ENCODE results near the gene CC2D1A.
"Not testable (repeated sequence)": the region's sequence is repeated elsewhere in the genome, so short reads cannot be mapped to it uniquely, and the experiment has no call there.

CC2D1A gene

GRCh38 chr19:13908674-13909073 is 2.7 kb downstream of the CC2D1A start:
- DNase-seq (ENCODE audit: low read depth in 2 of 2), result no peak

GRCh38 chr19:13909430-13909829 is 3.4 kb downstream of the CC2D1A start:
- DNase-seq (ENCODE audit: low read depth in 2 of 2), result no peak

GRCh38 chr19:13913352-13913751 is 7.4 kb downstream of the CC2D1A start:
- no peak for DNase-seq (ENCODE audit: low read depth in 2 of 2)

- DNase-seq (ENCODE audit: low read depth in 2 of 2), result no peak
These were observed 8.8 kb downstream of the CC2D1A start for GRCh38 chr19:13914777-13915176.

GRCh38 chr19:13917888-13918406 is 11.9 kb downstream of the CC2D1A start:
- no peak for DNase-seq (ENCODE audit: low read depth in 2 of 2)

- DNase-seq (ENCODE audit: low read depth in 2 of 2), result no peak
These were observed 12.9 kb downstream of the CC2D1A start for GRCh38 chr19:13918726-13919411.

GRCh38 chr19:13920524-13920923 is 14.5 kb downstream of the CC2D1A start:
- no peak for DNase-seq (ENCODE audit: low read depth in 2 of 2)

- no peak for DNase-seq (ENCODE audit: low read depth in 2 of 2)
These were observed 15.1 kb downstream of the CC2D1A start for GRCh38 chr19:13920940-13921747.

GRCh38 chr19:13922118-13922517 is 16.1 kb downstream of the CC2D1A start:
- DNase-seq (ENCODE audit: low read depth in 2 of 2), result not testable (repeated sequence)

- DNase-seq (ENCODE audit: low read depth in 2 of 2), result no peak
These were observed 17.4 kb downstream of the CC2D1A start for GRCh38 chr19:13923194-13923987.

GRCh38 chr19:13926010-13926409 is 20.0 kb downstream of the CC2D1A start:
- DNase-seq (ENCODE audit: low read depth in 2 of 2), result no peak

- no peak for DNase-seq (ENCODE audit: low read depth in 2 of 2)
These were observed 20.7 kb downstream of the CC2D1A start for GRCh38 chr19:13926715-13927114.

- no peak for DNase-seq (ENCODE audit: low read depth in 2 of 2)
These were observed 23.3 kb downstream of the CC2D1A start for GRCh38 chr19:13929340-13929739.

GRCh38 chr19:13929956-13930355 is 24.0 kb downstream of the CC2D1A start:
- DNase-seq (ENCODE audit: low read depth in 2 of 2), result no peak

GRCh38 chr19:13930402-13930801 is 24.4 kb downstream of the CC2D1A start:
- DNase-seq (ENCODE audit: low read depth in 2 of 2), result no peak

- no peak for DNase-seq (ENCODE audit: low read depth in 2 of 2)
These were observed 25.6 kb downstream of the CC2D1A start for GRCh38 chr19:13931391-13932148.

- DNase-seq (ENCODE audit: low read depth in 2 of 2), result no peak
These were observed 26.2 kb downstream of the CC2D1A start for GRCh38 chr19:13932149-13932637.

GRCh38 chr19:13932911-13933393 is 27.0 kb downstream of the CC2D1A start:
- DNase-seq (ENCODE audit: low read depth in 2 of 2), result no peak

GRCh38 chr19:13934785-13935109 is 28.7 kb downstream of the CC2D1A start:
- DNase-seq (ENCODE audit: low read depth in 2 of 2), result no peak

GRCh38 chr19:13935765-13936510 is 29.9 kb downstream of the CC2D1A start:
- DNase-seq (ENCODE audit: low read depth in 2 of 2), result no peak

All from stimulated activated CD8-positive, alpha-beta memory T cell treated with anti-CD3 and anti-CD28 coated beads, Interleukin-2, amount 100 ng/mL, for 1 hour (primary cell).